ENCODE measurements around the gene KIF4A.
"Not testable (repeated sequence)": the region's sequence is repeated elsewhere in the genome, so short reads cannot be mapped to it uniquely, and the experiment has no call there.

Gene KIF4A

GRCh38 chrX:70289793-70290770, at the start of gene KIF4A, which contains the start of gene PDZD11:
Gene KIF4A, plus strand, starts transcription at chrX:70290104. Its CDS starts 355 bp downstream, at chrX:70290459.
Gene PDZD11, minus strand, starts transcription at chrX:70289927. Its CDS starts 586 bp downstream, at chrX:70289341.
- DNase-seq (ENCODE audit: low read depth), result peak; percentile 77

- no peak for DNase-seq (ENCODE audit: low read depth)
Observed at GRCh38 chrX:70240751-70241150, 49.2 kb upstream of the KIF4A start.

GRCh38 chrX:70241501-70241900, 48.4 kb upstream of the KIF4A start:
- DNase-seq (ENCODE audit: low read depth), result no peak

- not testable (repeated sequence) for DNase-seq (ENCODE audit: low read depth)
Observed at GRCh38 chrX:70243601-70244000, 46.3 kb upstream of the KIF4A start.

- DNase-seq (ENCODE audit: low read depth), result no peak
Observed at GRCh38 chrX:70244881-70245280, 45.0 kb upstream of the KIF4A start.

- DNase-seq (ENCODE audit: low read depth), result no peak
Observed at GRCh38 chrX:70247252-70247651, 42.7 kb upstream of the KIF4A start.

- no peak for DNase-seq (ENCODE audit: low read depth)
Observed at GRCh38 chrX:70252491-70252890, 37.4 kb upstream of the KIF4A start.

GRCh38 chrX:70253377-70254062, 36.4 kb upstream of the KIF4A start:
- no peak for DNase-seq (ENCODE audit: low read depth)

GRCh38 chrX:70254063-70254400, 35.9 kb upstream of the KIF4A start:
- no peak for DNase-seq (ENCODE audit: low read depth)

- DNase-seq (ENCODE audit: low read depth), result no peak
Observed at GRCh38 chrX:70254909-70255308, 35.0 kb upstream of the KIF4A start.

GRCh38 chrX:70255452-70255851, 34.5 kb upstream of the KIF4A start:
- DNase-seq (ENCODE audit: low read depth), result no peak

GRCh38 chrX:70257423-70258288, 32.2 kb upstream of the KIF4A start:
- DNase-seq (ENCODE audit: low read depth), result no peak

GRCh38 chrX:70260104-70260503, 29.8 kb upstream of the KIF4A start, which contains the start of gene P2RY4:
Gene P2RY4, minus strand, starts transcription at chrX:70260204. Its CDS starts 580 bp downstream, at chrX:70259624.
- DNase-seq (ENCODE audit: low read depth), result no peak

- peak; percentile 21 for DNase-seq (ENCODE audit: low read depth)
Observed at GRCh38 chrX:70262952-70263567, 26.8 kb upstream of the KIF4A start.

- DNase-seq (ENCODE audit: low read depth), result peak; percentile 46
Observed at GRCh38 chrX:70264784-70265183, 25.1 kb upstream of the KIF4A start.

GRCh38 chrX:70268034-70268433, 21.9 kb upstream of the KIF4A start, which contains the start of gene ARR3:
Gene ARR3, plus strand, starts transcription at chrX:70268334. Its CDS starts 1,052 bp downstream, at chrX:70269386.
- no peak for DNase-seq (ENCODE audit: low read depth)

- not testable (repeated sequence) for DNase-seq (ENCODE audit: low read depth)
Observed at GRCh38 chrX:70274029-70274428, 15.9 kb upstream of the KIF4A start.

GRCh38 chrX:70279081-70279480, 10.8 kb upstream of the KIF4A start:
- DNase-seq (ENCODE audit: low read depth), result no peak

- no peak for DNase-seq (ENCODE audit: low read depth)
Observed at GRCh38 chrX:70280573-70280972, 9.3 kb upstream of the KIF4A start.

- no peak for DNase-seq (ENCODE audit: low read depth)
Observed at GRCh38 chrX:70281951-70282350, 8.0 kb upstream of the KIF4A start, which contains the start of gene RAB41. Gene RAB41, plus strand, starts transcription at chrX:70282172. Its CDS starts 46 bp downstream, at chrX:70282218.

GRCh38 chrX:70289168-70289792, 624 bp upstream of the KIF4A start:
- DNase-seq (ENCODE audit: low read depth), result peak; percentile 21

Measured in amniotic epithelial cell (primary cell).